ENCODE data around the gene KIAA1671.

GRCh38 chr22:24973872-24974271, 21.4 kb downstream of the KIAA1671 start:
- TF ChIP-seq, protein P1, sequence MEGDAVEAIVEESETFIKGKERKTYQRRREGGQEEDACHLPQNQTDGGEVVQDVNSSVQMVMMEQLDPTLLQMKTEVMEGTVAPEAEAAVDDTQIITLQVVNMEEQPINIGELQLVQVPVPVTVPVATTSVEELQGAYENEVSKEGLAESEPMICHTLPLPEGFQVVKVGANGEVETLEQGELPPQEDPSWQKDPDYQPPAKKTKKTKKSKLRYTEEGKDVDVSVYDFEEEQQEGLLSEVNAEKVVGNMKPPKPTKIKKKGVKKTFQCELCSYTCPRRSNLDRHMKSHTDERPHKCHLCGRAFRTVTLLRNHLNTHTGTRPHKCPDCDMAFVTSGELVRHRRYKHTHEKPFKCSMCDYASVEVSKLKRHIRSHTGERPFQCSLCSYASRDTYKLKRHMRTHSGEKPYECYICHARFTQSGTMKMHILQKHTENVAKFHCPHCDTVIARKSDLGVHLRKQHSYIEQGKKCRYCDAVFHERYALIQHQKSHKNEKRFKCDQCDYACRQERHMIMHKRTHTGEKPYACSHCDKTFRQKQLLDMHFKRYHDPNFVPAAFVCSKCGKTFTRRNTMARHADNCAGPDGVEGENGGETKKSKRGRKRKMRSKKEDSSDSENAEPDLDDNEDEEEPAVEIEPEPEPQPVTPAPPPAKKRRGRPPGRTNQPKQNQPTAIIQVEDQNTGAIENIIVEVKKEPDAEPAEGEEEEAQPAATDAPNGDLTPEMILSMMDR (IDR thresholded peaks at IDR 0.05) = no peak
- no peak for TF ChIP-seq POLR2AphosphoS5 (IDR thresholded peaks at IDR 0.05)
- TF ChIP-seq POLR2A (IDR thresholded peaks at IDR 0.05) = no peak

All from breast epithelium (tissue), 3 donors.